ENCODE data around the gene PPP1R12A.

The PPP1R12A gene

GRCh38 chr12:79782172-79782900 lies 152.6 kb downstream of the PPP1R12A start:
- TF ChIP-seq CTCF (IDR thresholded peaks at IDR 0.05; ENCODE audit: insufficient read depth, low read length) (no peak), REST (IDR thresholded peaks at IDR 0.05; ENCODE audit: insufficient replicate concordance, low read depth) (no peak), POLR2AphosphoS5 (IDR thresholded peaks at IDR 0.05; ENCODE audit: low read depth) (no peak)
- no peak for DNase-seq (ENCODE audit: low read depth in 1 of 2, low spot score in 1 of 2)
- no peak overlapping the region for H3K27ac ChIP-seq (replicated peaks)

GRCh38 chr12:79778802-79779448 lies 156.0 kb downstream of the PPP1R12A start:
- Histone ChIP-seq H3K27ac (replicated peaks) (no peak overlapping the region), H3K4me3 (replicated peaks; ENCODE audit: insufficient read depth, low read length) (no peak overlapping the region), H3K27me3 (ENCODE audit: insufficient read depth, poor library complexity, severe bottlenecking) (no peaks in the 10 kb centered on the region)
- DNase-seq (ENCODE audit: low read depth in 1 of 2, low spot score in 1 of 2), result no peak
- TF ChIP-seq SPI1 (IDR thresholded peaks at IDR 0.05; ENCODE audit: borderline replicate concordance, low read depth) (no peak), CTCF (IDR thresholded peaks at IDR 0.05; ENCODE audit: insufficient read depth, low read length) (no peak), GABPA (IDR thresholded peaks at IDR 0.05; ENCODE audit: low read depth) (no peak)

More at GRCh38 chr12:79782172-79782900, 152.6 kb downstream of the PPP1R12A start:
- Histone ChIP-seq H3K27me3 (ENCODE audit: insufficient read depth, poor library complexity, severe bottlenecking) (no peaks in the 10 kb centered on the region), H3K4me3 (replicated peaks; ENCODE audit: insufficient read depth, low read length) (no peak overlapping the region)

- H3K27me3 ChIP-seq (ENCODE audit: insufficient read depth, poor library complexity, severe bottlenecking), result no peaks in the 10 kb centered on the region
- no peak for TF ChIP-seq REST (IDR thresholded peaks at IDR 0.05; ENCODE audit: insufficient replicate concordance, low read depth)
- TF ChIP-seq CTCF (IDR thresholded peaks at IDR 0.05; ENCODE audit: insufficient read depth, low read length), result no peak
- TF ChIP-seq SPI1 (IDR thresholded peaks at IDR 0.05; ENCODE audit: borderline replicate concordance, low read depth), result no peak
- no peak for TF ChIP-seq POLR2AphosphoS5 (IDR thresholded peaks at IDR 0.05; ENCODE audit: low read depth)
- no peak for TF ChIP-seq GABPA (IDR thresholded peaks at IDR 0.05; ENCODE audit: low read depth)
- no peak overlapping the region for H3K4me3 ChIP-seq (replicated peaks; ENCODE audit: insufficient read depth, low read length)
- DNase-seq (ENCODE audit: low read depth in 1 of 2, low spot score in 1 of 2), result no peak
- no peak overlapping the region for H3K27ac ChIP-seq (replicated peaks)
Observed at GRCh38 chr12:79776111-79776510, 158.8 kb downstream of the PPP1R12A start.

Data from HL-60 (cell line).